ENCODE data around the gene WASL. TPM values are rescaled to one million over a fixed set of nuclear protein-coding genes. Genes with fewer than 3 reads are reported as not detected.

WASL gene
- total RNA-seq, 1 experiment from 2014 or later = 39.3 TPM

- H2AK5ac ChIP-seq (ENCODE audit: insufficient read length, low read length) = no peak overlapping the region
- no peak for TF ChIP-seq CTCF (conservative IDR thresholded peaks at IDR 0.05)
- H4K8ac ChIP-seq (replicated peaks; ENCODE audit: insufficient read length, low read depth, low read length) = no peak overlapping the region
- H3K9me3 ChIP-seq (ENCODE audit: control insufficient read depth, low read depth, low read length) = no peaks in the 10 kb centered on the region
- no peaks in the 10 kb centered on the region; a peak in 1 of 7 replicates for H3K36me3 Mint-ChIP-seq (ENCODE audit: insufficient read depth in 1 of 3, low read depth in 3 of 3)
- no peak overlapping the region for H3K56ac ChIP-seq (ENCODE audit: insufficient read length, low read depth, low read length)
- no peak overlapping the region for H3K27ac ChIP-seq (ENCODE audit: insufficient read length, low read depth, low read length)
- no peak overlapping the region for H4K91ac ChIP-seq (ENCODE audit: insufficient read length, low read depth, low read length)
- H3K4ac ChIP-seq (ENCODE audit: low read depth, low read length) = no peak overlapping the region
- H3K4me1 ChIP-seq (ENCODE audit: insufficient read depth, low read length) = 0 out of 2 replicates have a peak, but pooled peaks cover 3% of the 10 kb centered on the region
- H3K4me3 Mint-ChIP-seq = no peak overlapping the region
- H4K20me1 ChIP-seq (ENCODE audit: control insufficient read depth, insufficient read depth, insufficient read length) = no peaks in the 10 kb centered on the region
- H3T11ph ChIP-seq (ENCODE audit: low read length) = no peak overlapping the region
- H2BK5ac ChIP-seq (ENCODE audit: insufficient read length, low read length) = no peak overlapping the region
- H3K79me1 ChIP-seq (ENCODE audit: insufficient read depth, low read depth, low read length, poor library complexity, severe bottlenecking) = no peaks in the 10 kb centered on the region
- no peak overlapping the region for H4K5ac ChIP-seq (ENCODE audit: insufficient read length, low read depth, low read length)
- H3K27me3 Mint-ChIP-seq (ENCODE audit: low read depth) = no peaks in the 10 kb centered on the region
- no peaks in the 10 kb centered on the region for H3K23me2 ChIP-seq (ENCODE audit: insufficient read length, low read depth, low read length, poor library complexity, severe bottlenecking)
- no peaks in the 10 kb centered on the region for H3K9me3 Mint-ChIP-seq
- no peak overlapping the region for H2BK20ac ChIP-seq (ENCODE audit: low read depth, low read length, poor library complexity, severe bottlenecking)
- H3K18ac ChIP-seq (ENCODE audit: insufficient read length, low read depth, low read length) = no peak overlapping the region
- no peak overlapping the region for H3K14ac ChIP-seq (ENCODE audit: insufficient read depth, low read length)
- peaks cover 16 to 28% of the 10 kb centered on the region in 2 experiments for H3K4me1 Mint-ChIP-seq
- no CpG with 5 or more reads among the region's 2 CpGs for WGBS (ENCODE audit: extremely low coverage, insufficient read length, low lambda C conversion rate)
- H3K4me2 ChIP-seq (ENCODE audit: insufficient read depth, insufficient read length, low read length) = no peak overlapping the region
- H3K79me2 ChIP-seq (ENCODE audit: insufficient read depth, low read length) = no peaks in the 10 kb centered on the region
- H2BK12ac ChIP-seq (ENCODE audit: insufficient read length, low read depth, low read length) = no peak overlapping the region
- H3K27me3 ChIP-seq (ENCODE audit: insufficient read depth, low read length) = no peaks in the 10 kb centered on the region
- no peak overlapping the region for H3K27ac Mint-ChIP-seq
- DNase-seq = no peak
- H2BK15ac ChIP-seq (ENCODE audit: low read depth, low read length) = no peak overlapping the region
- no peak overlapping the region for H2AFZ ChIP-seq (ENCODE audit: low read length)
- no peak overlapping the region for H3K9ac ChIP-seq (ENCODE audit: extremely low read depth, insufficient read length, low read length)
- no peak overlapping the region for H2BK120ac ChIP-seq (ENCODE audit: low read depth, low read length, poor library complexity, severe bottlenecking)
- no peak overlapping the region for H3K23ac ChIP-seq (ENCODE audit: insufficient read length, low read depth, low read length)
These were observed 83.6 kb downstream of the WASL start for GRCh38 chr7:123665157-123665556.
